GM12878 (cell line): Measurements from ENCODE around the gene AAGAB.

ENCODE experiments used
- ASH2L ChIP-seq: fragments of 300-600, 200-600 bp; sonication (generic); IDR thresholded peaks from 2 replicates; pipeline ENCODE4 v1.6.1; 2017; ENCODE audit warnings: low read depth, mild to moderate bottlenecking, borderline replicate concordance
- EZH2 ChIP-seq: IDR thresholded peaks from 2 replicates; pipeline ENCODE4 v1.6.1; 2012; ENCODE audit warnings: low read depth, mild to moderate bottlenecking, control low read depth, inconsistent platforms, low read length, borderline replicate concordance; ENCODE audit not compliant: control insufficient read depth
- HCFC1 ChIP-seq: fragments of 150-350 bp; IDR thresholded peaks from 2 replicates; pipeline ENCODE4 v1.6.1; 2014; ENCODE audit warnings: low read length
- POLR2A ChIP-seq: IDR thresholded peaks from 2 replicates; pipeline ENCODE4 v1.6.1; 2011; ENCODE audit warnings: low read depth, mild to moderate bottlenecking, low read length
- TAF1 ChIP-seq: IDR thresholded peaks from 2 replicates; pipeline ENCODE4 v1.6.1; 2011; ENCODE audit warnings: mild to moderate bottlenecking, low read depth, low read length, borderline replicate concordance

- TF ChIP-seq POLR2A (no peak), ASH2L (no peak), EZH2 (no peak), HCFC1 (no peak), TAF1 (no peak)
These were observed 29.1 kb downstream of the AAGAB start for GRCh38 chr15:67225336-67225735.
